ENCODE measurements around the gene MAPK10.

MAPK10 gene

GRCh38 chr4:86152454-86152853 is 207.4 kb downstream of the MAPK10 start:
- no peak for TF ChIP-seq CTCF (IDR thresholded peaks at IDR 0.05)

GRCh38 chr4:86151196-86151595 is 208.7 kb downstream of the MAPK10 start:
- TF ChIP-seq CTCF (IDR thresholded peaks at IDR 0.05) = no peak

GRCh38 chr4:86141161-86141560 is 218.7 kb downstream of the MAPK10 start:
- TF ChIP-seq CTCF (IDR thresholded peaks at IDR 0.05) = no peak

- TF ChIP-seq CTCF (IDR thresholded peaks at IDR 0.05) = no peak
Observed at GRCh38 chr4:86132468-86132867, 227.4 kb downstream of the MAPK10 start.

- TF ChIP-seq CTCF (IDR thresholded peaks at IDR 0.05) = no peak
Observed at GRCh38 chr4:86131456-86131855, 228.4 kb downstream of the MAPK10 start.

GRCh38 chr4:86130160-86130933 is 229.5 kb downstream of the MAPK10 start:
- TF ChIP-seq CTCF (IDR thresholded peaks at IDR 0.05) = no peak

GRCh38 chr4:86129546-86129945 is 230.3 kb downstream of the MAPK10 start:
- no peak for TF ChIP-seq CTCF (IDR thresholded peaks at IDR 0.05)

- no peak for TF ChIP-seq CTCF (IDR thresholded peaks at IDR 0.05)
Observed at GRCh38 chr4:86122404-86122803, 237.4 kb downstream of the MAPK10 start.

Data from LNCAP (cell line).